ENCODE results near the gene GINS1.

DNA sequence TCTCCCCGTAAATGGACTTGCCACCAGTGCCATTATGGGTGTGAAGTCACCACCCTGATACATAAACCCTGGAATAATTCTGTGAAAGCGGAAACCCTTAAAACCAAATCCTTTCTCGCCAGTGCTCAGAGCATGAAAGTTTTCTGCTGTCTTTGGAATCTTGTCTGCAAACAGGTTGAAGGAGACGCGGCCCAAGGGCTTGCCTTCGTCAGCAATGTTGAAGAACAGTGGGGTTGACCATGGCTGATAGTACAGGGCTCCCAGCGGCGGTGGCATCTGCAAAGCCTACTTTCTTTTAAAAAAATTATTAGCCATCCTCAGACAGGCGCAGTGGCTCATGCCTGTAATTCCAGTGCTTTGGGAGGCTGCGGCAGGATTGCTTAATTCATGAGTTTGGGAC is 38.9 kb upstream of the GINS1 start:
- no peak for TF ChIP-seq POLR2AphosphoS5 (IDR thresholded peaks at IDR 0.05)
- TF ChIP-seq, protein P1, sequence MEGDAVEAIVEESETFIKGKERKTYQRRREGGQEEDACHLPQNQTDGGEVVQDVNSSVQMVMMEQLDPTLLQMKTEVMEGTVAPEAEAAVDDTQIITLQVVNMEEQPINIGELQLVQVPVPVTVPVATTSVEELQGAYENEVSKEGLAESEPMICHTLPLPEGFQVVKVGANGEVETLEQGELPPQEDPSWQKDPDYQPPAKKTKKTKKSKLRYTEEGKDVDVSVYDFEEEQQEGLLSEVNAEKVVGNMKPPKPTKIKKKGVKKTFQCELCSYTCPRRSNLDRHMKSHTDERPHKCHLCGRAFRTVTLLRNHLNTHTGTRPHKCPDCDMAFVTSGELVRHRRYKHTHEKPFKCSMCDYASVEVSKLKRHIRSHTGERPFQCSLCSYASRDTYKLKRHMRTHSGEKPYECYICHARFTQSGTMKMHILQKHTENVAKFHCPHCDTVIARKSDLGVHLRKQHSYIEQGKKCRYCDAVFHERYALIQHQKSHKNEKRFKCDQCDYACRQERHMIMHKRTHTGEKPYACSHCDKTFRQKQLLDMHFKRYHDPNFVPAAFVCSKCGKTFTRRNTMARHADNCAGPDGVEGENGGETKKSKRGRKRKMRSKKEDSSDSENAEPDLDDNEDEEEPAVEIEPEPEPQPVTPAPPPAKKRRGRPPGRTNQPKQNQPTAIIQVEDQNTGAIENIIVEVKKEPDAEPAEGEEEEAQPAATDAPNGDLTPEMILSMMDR (IDR thresholded peaks at IDR 0.05): no peak
